GM21717 (cell line): ENCODE measurements around the gene USP40.

Experiments
- ATAC-seq: cut with Tn5 transposase; IDR thresholded peaks from one replicate; pipeline ENCODE4 v1.9.1; 2021; ENCODE audit warnings: mild to moderate bottlenecking, moderate library complexity; ENCODE audit not compliant: unreplicated experiment

The USP40 gene

DNA sequence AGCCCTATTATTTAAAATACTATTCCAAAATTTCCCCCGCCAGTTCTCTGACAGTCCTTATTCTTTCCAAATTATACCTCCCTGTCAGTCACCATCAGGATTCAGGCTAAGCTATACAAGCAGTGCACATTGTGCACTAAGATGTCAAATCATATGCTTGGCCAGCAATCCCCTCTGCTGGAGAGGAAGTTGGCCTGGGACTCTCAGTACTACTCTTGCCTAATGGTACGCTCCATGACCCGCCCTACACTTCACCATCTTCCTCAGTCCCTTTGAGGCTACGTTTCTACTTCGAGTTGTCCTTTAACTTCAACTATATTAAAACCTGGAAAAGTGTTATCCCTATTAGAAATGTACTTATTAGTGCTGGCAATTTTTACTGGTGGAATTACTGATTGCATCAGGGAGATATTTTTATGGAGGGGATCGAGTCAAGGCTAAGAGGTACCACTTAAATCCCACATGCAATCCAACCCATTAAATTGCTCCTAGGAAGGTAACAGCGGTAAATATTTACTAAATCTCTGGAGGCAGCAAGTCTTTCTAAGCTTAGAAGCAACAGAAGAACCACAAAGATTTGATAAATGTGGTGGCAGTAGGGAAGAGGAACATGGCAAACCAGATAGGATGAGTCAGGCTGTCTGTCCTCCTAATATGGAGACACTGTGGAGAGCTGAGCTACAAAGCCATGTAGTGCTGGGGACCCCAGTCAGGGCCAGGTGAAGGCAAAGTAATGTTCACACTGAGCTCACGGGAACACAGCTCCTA lies 2.7 kb downstream of the USP40 start:
- no peak for ATAC-seq

DNA sequence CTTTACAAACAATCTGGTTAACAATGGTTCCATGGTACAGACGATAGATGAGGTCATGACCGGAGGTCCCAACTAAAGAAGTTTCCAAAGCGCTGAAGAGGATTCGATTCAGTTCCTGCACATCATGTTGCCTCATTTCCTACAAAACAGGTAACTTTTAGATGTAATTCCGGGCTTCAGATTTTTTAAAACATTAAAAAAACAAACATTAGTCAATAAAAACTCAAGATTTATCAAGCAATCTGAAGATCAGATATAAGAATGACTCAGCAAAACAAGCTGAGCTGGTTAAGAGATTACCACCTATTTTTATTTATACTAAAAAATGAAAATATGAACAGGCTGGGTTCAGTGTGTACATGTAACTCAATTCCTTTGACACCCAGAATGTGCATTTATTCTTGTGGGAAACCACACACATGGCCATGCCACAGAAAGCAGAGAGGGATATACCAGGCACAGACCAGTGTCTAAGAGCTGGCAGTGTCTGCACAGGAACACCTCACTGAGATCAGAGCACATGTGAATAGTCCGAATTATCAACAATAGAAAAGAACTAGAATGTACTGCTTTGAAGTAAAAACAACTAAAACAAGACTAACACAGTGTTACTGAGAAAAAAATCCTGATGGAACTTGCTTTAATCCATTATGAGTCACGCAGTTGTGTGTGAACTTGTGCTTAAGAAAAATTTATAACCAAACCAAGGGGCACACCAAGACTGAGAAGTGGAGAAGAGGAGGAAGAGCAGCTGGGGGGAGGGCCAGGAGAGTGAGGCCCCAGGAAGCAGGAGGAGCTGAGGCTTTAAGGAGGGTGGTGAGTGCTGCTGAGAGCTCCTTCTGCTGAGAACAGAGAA lies 9.5 kb downstream of the USP40 start:
- ATAC-seq = no peak

DNA sequence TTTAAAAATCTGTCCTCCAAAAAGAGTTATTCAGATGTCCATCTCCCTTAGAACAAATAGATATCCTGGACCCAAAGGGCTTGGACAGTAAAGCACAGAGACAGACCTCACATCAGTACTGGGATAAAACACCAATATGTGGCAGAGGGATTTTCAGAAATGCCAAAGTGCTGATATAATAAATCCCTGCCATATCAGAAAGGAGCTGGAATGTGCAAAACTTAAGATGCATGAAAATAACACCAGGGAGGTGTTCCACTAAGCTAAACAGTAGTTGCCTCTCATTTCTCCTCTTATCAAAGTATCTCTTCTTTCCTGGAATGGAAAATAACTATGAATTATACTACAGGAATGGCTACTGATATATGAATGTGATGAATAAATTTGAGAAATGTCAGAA lies 13.2 kb downstream of the USP40 start:
- no peak for ATAC-seq

DNA sequence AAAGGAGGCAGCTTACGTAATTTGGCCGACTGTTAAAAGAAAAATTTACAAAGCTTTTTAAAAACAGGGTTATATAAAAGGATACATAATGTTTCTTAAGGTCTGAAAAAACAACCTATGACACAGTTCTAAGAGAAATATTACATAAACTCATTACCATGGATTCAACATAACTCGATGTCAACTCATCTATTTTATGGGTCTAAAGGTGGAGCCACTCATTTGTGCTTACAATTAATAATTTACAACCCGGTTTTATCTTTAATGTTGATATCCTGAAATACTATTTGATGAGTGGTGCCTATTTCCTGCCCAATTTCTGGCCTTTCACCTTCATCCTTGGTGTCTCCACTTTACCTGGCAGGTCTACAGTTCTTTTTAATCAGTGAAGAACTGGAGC lies 15.1 kb downstream of the USP40 start:
- no peak for ATAC-seq

DNA sequence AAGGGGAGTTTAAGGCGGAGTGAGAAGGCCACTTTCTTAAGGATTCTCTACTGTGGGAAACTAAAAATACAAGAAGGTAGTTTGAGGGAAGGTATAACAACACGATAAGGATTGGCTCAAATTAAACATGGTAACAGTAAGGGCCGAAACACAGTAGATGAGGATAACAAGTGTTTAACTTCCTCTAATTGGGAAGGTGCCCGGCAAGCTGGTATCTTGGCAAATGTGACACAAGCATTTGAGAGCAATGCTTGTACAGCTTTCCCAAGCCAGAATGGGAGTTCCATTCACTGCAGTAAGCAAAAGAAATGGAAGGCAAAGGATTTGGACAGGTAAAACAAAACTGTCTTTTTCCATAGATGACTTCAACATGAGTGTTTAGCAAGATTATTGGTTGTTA lies 19.8 kb downstream of the USP40 start:
- ATAC-seq = no peak

DNA sequence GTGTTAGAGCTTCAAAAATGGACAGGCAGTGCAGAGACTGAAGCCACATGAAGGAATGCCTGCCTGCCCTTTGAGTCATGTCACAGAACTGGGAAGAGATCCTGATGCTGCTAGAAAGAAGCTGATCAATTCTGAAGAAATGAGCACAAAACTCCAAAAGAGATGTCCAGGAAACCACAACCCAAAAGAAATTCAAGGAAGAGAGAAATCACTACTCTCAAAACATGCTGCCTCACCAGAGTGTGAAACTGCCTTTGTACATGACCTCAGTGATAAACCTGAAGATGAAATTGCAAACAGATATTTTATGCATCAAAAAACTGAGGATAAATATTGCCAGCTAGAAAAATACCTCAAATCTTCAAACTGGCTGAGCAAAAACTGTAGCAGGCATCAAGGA lies 20.5 kb downstream of the USP40 start:
- no peak for ATAC-seq

DNA sequence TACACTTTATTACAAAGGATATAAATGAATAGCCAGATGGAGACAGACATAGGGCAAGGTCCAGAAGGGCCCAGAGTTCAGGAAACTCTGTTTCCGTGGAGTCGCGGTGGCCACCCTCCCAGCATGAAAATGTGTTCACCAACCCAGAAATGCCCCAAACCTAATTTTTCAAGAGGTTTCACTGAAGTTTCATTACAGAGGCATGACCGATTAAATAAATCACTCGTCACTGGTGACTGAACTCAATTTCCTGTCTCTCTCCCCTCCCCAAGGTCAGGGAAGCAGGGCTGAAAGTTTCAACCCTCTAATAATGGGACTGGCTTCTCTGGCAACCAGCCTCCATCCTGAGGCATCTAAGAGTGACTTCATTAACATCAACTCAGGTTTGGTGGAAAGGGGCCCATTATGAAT lies 22.4 kb downstream of the USP40 start:
- no peak for ATAC-seq

DNA sequence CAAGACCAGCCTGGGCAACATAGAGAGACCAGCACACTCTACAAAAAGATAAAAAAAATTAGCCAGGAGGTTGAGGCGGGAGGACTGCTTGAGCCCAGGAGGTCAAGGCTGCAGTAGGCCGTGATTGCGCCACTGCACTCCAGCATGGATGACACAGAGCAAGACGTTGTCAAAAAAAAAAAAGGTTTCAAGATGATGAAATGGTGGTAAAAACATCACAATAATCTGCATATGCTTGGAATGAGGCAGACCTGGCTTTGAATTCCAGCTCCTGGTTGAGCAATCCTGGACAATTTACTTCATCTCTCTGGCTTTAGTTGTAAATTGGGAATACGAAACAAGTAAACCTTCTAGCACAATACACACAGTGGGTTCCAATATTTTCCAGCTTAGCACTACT lies 24.1 kb downstream of the USP40 start:
- ATAC-seq = no peak

DNA sequence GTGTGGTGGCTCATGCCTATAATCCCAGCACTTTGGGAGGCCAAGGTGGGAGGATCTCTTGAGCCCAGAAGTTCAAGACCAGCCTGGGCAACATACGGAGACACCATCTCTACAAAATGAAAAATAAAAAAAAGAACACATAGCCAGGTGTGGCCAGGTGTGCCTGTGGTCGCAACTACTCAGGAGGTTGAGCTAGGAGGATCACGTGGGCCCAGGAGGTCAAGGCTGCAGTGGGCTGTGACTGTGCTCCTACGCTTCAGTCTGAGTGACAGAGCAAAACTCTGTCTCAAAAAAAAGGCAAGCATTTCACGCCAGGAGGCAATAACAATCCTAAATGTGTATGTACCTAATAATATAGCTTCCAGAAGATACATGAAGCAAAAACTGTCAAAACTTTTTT lies 27.8 kb downstream of the USP40 start:
- no peak for ATAC-seq

DNA sequence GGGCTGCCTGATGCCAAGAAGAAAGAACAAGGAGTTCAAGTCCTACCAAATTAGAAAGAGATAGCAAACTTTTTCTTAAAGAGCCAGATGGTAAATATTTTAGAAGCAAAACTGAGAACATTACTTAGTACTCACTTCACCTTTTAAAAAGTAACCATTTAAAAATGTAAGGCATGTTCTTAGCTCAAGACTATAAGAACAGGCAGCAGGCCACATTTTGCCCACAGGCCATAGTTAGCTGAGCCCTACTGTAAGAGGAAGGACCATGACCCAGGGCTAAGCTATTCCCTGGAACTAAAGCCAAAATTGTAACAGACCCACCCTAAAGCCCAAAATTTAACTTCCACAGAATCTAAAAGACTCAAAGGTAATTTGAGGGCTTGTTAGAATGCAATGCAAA lies 31.3 kb downstream of the USP40 start:
- ATAC-seq = no peak

DNA sequence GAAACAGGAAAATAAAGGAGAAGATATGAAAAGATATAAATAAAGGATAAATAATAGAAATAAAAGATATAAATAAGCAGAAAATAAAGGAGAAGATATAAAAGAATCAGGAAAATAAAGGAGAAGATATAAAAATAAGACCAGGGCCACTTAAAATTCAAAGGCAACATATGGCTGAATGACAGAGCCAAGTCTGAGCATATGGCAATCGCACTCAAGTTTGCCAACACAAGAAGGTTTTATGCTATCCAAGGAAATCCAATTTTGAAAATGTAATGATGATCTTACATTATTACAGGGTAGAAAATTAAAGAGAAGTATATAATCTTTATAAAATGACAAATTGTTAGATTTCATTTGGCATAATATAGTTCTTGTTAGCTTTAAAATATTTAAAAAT lies 33.6 kb downstream of the USP40 start:
- ATAC-seq = no peak

DNA sequence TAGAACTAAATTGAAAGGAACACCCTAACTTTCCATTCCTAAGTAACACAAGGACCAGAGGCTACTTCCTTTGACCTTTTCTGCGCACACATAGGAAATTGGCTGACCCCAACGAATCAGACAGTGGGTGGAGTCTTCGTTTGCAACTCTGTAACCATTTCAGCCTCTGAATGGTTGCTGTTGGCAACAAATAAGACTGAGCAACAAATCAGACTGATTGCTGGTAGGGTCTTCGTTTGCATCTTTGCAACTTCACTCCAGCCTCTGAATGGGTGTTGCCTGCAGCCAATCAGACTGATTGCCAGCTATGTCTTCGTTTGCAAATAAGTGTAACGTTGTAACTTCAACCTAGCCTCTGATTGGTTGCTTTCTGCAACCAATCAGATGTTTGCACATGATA lies 34.6 kb downstream of the USP40 start:
- no peak for ATAC-seq

DNA sequence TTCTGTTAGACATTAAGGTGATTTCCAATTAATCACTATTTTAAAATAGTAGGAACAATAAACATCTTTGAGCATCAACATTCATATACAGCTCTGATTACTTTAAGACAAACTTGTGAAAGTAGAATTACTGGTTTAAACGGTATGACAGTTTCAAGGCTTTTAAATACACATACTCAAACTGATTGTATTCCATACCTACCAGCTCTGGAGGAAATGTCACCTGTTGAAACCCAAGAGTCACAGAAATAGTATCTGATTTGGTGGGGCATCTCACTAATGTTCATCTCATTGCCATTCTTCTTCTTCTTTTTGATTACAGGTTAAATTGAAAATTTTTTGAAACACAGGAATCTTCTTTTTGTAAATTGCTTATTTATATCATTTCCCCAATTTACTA lies 36.2 kb downstream of the USP40 start:
- ATAC-seq = no peak

DNA sequence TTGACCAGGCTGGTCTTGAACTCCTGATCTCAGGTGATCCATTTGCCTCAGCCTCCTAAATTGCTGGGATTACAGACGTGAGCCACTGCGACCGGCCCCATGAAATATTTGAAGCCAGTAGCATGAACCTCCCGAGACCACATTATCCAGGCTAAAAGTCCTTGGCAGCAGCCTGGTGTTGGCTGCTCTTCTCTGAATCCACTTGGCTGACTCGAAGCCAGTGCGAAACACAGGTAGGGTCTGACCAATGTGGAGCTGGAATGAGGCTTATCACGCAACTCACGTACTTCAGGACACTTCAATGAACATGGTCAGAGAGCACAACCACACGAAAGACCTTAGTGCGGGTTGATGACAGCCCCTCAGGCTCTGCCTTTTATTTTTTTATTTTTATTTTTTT lies 38.4 kb downstream of the USP40 start:
- ATAC-seq = no peak

DNA sequence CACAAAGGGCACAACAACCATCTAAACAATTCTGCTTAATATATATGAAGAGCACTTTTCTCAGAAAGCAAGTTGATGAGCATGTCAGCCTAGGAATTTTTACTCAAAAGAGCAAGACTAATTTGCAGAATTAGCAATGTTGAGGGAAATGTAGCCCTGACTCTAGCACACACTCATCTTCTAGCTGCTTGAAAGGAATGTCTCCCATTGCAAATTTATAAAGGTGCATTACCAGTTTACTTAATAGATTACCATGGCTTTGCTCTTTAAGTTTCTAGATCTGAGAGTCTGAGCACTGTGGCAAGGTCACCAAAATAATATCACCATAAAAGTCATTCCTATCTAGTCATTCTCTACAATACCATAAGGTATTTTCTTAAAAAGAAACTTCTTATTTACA lies 40.8 kb downstream of the USP40 start:
- ATAC-seq = no peak

DNA sequence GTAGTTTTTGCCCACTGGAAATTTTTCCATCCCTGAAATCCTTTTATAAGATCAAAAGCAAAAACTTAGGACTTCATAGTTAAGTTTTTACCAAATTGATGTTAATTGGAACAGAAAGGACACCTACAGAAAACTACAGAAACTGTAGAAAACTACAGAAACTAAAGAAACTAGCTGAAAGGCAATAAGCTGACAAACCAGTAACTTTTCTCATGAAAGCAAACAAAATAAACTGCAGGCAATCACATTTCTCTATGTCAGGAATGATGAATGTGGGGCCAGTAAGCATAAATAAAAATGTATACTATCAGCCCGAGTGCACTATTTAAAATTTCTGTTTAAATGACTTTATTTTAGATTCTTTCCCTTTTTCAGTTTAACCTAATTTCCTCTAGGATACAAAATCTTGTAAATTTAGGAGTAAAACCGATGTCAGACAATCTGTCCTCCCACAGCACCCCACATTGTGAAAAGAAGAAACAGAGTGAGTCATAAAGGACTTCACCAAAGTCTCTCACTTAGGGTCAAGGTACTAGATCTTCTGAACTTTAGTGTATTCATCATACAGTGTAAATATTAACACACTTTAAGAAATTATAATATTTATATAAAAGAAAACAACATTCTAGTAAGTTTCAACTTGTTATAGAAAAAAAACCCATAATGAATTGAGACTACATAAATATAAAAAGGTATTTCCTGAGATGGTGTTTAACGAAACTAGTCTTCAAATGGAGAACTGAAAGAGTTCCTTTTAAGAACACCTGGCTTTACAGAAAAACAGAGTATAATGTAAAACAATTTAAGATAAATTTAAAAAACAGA lies 46.6 kb downstream of the USP40 start:
- peak; percentile 94 for ATAC-seq

DNA sequence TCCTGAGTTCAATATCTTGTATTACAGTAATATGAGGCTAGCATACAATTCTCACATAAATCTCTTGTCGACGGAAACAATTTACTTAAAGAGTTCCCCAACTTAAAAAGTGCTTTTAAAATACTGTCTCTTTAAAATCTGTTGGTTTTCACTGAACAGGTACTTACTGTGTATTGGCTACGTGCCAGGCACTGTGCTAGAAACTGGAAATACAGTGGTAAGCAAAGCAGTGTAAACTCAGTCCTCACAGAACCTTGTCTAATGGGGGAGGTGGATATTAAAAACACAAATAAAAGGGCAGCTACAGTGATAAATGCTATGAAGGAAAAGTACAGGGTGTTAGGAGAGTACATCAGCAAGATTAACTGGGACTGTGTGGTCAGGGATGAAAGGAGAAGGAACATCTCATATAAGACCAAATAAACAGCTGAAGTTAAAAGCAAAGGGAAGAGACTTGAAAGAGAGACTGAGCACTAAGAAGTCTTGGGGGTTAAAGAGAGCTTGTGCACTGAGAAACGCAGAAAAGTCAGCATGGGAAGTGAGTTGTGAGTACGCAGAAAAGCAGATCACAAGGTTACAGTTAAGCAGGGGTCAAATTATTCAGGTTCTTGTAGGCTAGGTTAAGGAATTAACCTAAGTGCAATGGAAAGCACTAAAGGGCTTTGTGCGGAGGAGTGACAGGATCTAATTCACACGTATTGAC lies 52.5 kb downstream of the USP40 start:
- no peak for ATAC-seq

DNA sequence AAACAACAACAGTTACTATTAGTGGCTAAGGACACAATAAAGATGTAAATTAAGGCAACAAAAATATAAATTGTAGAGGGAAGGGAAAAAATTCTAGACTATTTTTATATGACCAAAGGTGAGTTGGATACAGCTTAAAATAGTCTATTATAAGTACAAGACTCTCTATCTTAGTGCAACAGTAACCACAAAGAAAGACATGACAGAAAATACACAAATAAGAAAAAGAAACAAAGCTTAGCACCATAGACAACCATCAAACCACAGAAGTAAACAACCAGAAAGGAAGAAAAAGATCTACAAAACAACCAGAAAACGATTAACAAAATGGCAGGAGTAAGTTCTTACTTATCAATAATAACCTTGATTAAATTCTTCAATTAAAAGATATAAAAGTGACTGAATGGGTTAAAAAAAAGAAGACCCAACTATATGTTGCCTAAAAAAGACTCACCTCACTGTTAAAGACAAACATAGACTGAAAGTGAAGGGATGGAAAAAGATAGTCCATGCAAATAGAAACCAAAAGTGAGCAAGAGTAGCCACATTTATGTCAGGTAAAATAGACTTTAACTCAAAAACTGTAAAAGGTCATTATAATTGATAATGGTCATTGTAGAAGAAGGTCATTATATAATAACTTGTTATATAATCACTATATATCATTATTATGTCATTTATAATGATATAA lies 62.5 kb downstream of the USP40 start:
- ATAC-seq = peak; percentile 55

DNA sequence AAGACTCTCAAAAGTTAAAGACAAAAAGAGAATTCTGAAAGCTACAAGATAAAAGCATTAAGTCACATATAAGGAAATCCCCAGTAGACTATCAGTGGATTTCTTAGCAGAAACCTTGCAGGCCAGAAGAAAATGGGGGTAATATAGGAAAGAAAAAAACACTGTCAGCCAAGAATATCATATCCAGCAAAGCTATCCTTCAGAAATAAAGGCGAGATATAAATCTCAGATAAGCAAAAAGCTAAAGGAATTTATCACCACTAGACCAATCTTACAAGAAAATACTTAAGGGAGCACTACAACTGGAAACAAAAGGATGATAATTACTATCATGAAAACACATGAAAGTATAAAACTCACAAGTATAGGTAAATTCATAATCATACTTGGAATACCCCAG lies 63.1 kb downstream of the USP40 start:
- ATAC-seq = no peak
